ENCODE data around the gene DYSF.

GRCh38 chr2:71671895-71672825 is 218.8 kb downstream of the DYSF start:
- TF ChIP-seq CTCF (IDR thresholded peaks at IDR 0.05), result no peak
- TF ChIP-seq POLR2A (IDR thresholded peaks at IDR 0.05), result no peak
- no peak for TF ChIP-seq EP300 (IDR thresholded peaks at IDR 0.05)
